Activated naive CD4-positive, alpha-beta T cell treated with Interleukin-2 at 50 U/mL for 16 hours (primary cell): ENCODE data around the gene VPS37C.
"Not testable (repeated sequence)": the region's sequence is repeated elsewhere in the genome, so short reads cannot be mapped to it uniquely, and the experiment has no call there.

ENCODE experiments used
- DNase-seq: peaks from one replicate; pipeline ENCODE4 v3.0.0-alpha.2; 2020

Gene VPS37C

GRCh38 chr11:61115498-61116224, 45.6 kb downstream of the VPS37C start:
- no peak for DNase-seq

- DNase-seq: peak; percentile 26
Measured at GRCh38 chr11:61114913-61115312, 46.3 kb downstream of the VPS37C start.

GRCh38 chr11:61113201-61113600, 48.0 kb downstream of the VPS37C start:
- no peak for DNase-seq

- no peak for DNase-seq
Measured at GRCh38 chr11:61112575-61112974, 48.7 kb downstream of the VPS37C start.

- peak; percentile 63 for DNase-seq
Measured at GRCh38 chr11:61111786-61112517, 49.3 kb downstream of the VPS37C start.

- DNase-seq: no peak
Measured at GRCh38 chr11:61111050-61111435, 50.2 kb downstream of the VPS37C start.

- DNase-seq: no peak
Measured at GRCh38 chr11:61110255-61111049, 50.8 kb downstream of the VPS37C start.

GRCh38 chr11:61109671-61110070, 51.6 kb downstream of the VPS37C start:
- no peak for DNase-seq

GRCh38 chr11:61108847-61109585, 52.2 kb downstream of the VPS37C start:
- DNase-seq: no peak

GRCh38 chr11:61107888-61108287, 53.3 kb downstream of the VPS37C start:
- no peak for DNase-seq

GRCh38 chr11:61106894-61107470, 54.2 kb downstream of the VPS37C start:
- DNase-seq: no peak

GRCh38 chr11:61106296-61106695, 54.9 kb downstream of the VPS37C start:
- DNase-seq: no peak

- no peak for DNase-seq
Measured at GRCh38 chr11:61104963-61105362, 56.3 kb downstream of the VPS37C start.

- DNase-seq: peak; percentile 25
Measured at GRCh38 chr11:61103851-61104423, 57.3 kb downstream of the VPS37C start.

- peak; percentile 38 for DNase-seq
Measured at GRCh38 chr11:61102667-61103571, 58.3 kb downstream of the VPS37C start.

- no peak for DNase-seq
Measured at GRCh38 chr11:61098778-61099177, 62.4 kb downstream of the VPS37C start.

GRCh38 chr11:61098261-61098660, 63.0 kb downstream of the VPS37C start:
- DNase-seq: not testable (repeated sequence)

GRCh38 chr11:61095021-61095420, 66.2 kb downstream of the VPS37C start:
- DNase-seq: no peak

GRCh38 chr11:61094167-61094566, 67.1 kb downstream of the VPS37C start:
- not testable (repeated sequence) for DNase-seq

GRCh38 chr11:61092908-61093763, 68.1 kb downstream of the VPS37C start:
- DNase-seq: no peak
